ENCODE measurements around the gene CFL2.

CFL2 gene

DNA sequence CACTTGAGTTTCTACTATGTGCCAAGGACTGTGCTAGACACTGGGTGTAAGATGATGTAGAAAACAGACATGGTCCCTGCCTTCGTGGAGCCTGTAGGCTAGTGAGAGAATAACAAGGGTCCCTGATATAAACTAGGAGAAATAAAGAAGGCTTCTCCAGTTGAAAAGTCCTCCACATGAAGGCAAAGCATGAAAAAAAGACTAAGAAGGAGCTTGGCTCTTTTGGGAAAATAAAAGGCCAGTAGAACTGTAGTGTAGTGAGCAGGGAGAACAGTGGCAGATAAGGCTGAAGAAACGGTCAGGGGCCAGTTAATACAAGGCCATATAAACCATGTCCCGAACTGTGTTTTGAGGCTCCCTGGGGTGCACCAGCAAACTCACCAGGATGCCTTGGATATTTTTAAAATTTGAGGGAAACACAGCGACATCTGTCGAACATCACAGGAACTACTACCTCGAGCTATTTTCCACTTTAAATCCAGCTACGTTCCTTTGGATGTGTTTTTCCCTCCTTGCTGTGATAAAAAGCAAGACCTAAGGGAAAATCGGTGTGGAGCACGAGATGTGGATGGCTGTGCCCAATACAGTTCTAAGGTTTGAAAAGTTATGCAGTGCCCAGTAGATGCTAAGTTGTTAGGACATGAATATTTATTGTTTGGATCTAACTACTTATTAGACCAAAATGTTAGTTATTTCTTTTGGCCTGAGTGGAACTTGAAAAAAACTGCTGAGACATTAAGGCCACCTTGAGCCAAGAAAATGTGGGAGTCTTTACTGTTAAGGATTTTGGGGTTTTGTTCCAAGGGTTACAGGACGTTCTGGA lies 8.5 kb upstream of the CFL2 start:
- Histone ChIP-seq H3K36me3 (no peaks in the 10 kb centered on the region), H3K27me3 (no peaks in the 10 kb centered on the region), H3K4me3 (ENCODE audit: low read depth, low read length) (0 out of 2 replicates have a peak overlapping the region, but pooled peaks have one; percentile 19), H3K9me3 (no peaks in the 10 kb centered on the region), H3K4me1 (no peaks in the 10 kb centered on the region)
- peak; percentile 26 for DNase-seq
- TF ChIP-seq, protein P1, sequence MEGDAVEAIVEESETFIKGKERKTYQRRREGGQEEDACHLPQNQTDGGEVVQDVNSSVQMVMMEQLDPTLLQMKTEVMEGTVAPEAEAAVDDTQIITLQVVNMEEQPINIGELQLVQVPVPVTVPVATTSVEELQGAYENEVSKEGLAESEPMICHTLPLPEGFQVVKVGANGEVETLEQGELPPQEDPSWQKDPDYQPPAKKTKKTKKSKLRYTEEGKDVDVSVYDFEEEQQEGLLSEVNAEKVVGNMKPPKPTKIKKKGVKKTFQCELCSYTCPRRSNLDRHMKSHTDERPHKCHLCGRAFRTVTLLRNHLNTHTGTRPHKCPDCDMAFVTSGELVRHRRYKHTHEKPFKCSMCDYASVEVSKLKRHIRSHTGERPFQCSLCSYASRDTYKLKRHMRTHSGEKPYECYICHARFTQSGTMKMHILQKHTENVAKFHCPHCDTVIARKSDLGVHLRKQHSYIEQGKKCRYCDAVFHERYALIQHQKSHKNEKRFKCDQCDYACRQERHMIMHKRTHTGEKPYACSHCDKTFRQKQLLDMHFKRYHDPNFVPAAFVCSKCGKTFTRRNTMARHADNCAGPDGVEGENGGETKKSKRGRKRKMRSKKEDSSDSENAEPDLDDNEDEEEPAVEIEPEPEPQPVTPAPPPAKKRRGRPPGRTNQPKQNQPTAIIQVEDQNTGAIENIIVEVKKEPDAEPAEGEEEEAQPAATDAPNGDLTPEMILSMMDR (IDR thresholded peaks at IDR 0.05; ENCODE audit: low read depth, low read length): peak; percentile 83

DNA sequence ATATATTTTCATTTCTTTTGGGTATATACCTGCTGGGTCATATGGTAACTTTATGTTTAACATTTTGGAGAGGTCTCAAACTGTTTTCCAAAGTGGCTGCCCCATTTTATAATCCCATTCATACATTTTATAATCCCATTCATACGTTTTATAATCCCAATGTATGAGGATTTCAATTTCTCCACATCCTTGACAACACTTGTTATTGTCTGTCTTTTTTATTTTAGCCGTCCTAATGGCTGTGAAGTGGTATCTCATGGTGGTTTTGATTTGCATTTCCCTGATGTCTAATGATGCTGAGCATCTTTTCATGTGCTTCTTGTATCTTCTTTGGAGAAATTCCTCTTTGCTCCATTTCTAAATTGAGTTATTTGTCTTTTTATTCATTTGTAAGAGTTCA lies 6.7 kb upstream of the CFL2 start:
- no peak for DNase-seq
- H3K4me1 ChIP-seq: no peaks in the 10 kb centered on the region
- H3K9me3 ChIP-seq: no peaks in the 10 kb centered on the region
- TF ChIP-seq, protein P1 (IDR thresholded peaks at IDR 0.05; ENCODE audit: low read depth, low read length): no peak
- H3K4me3 ChIP-seq (ENCODE audit: low read depth, low read length): no peak overlapping the region
- H3K36me3 ChIP-seq: no peaks in the 10 kb centered on the region
- no peaks in the 10 kb centered on the region for H3K27me3 ChIP-seq

DNA sequence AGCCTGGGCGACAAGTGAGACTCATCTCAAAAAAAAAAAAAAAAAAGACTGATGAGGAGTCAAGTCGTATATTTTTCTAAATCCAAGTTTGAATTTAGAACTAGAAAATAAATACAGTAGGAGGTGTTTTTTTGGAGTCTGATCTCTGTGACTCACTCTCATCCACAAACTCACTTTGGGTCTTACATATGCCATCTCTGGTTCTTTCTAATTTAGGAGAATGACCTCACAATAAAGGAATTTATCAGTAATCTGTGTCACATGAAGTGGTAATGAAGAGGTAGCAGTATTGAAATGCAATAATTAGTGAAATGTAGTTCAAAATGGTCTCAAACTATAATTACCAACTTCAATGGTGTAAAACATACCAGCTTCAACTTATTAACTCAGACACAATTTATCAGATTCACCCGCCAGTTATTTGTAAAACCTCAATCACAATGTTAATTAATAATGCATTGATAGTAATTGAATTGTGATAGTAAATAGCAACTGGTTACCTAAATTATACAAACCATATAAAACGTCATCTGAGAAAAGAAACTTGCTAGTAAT lies 4.4 kb upstream of the CFL2 start:
- TF ChIP-seq, protein P1 (IDR thresholded peaks at IDR 0.05; ENCODE audit: low read depth, low read length): no peak
- Histone ChIP-seq H3K4me1 (no peaks in the 10 kb centered on the region), H3K4me3 (ENCODE audit: low read depth, low read length) (no peak overlapping the region), H3K27me3 (no peaks in the 10 kb centered on the region), H3K9me3 (no peaks in the 10 kb centered on the region), H3K36me3 (no peaks in the 10 kb centered on the region)
- no peak for DNase-seq

DNA sequence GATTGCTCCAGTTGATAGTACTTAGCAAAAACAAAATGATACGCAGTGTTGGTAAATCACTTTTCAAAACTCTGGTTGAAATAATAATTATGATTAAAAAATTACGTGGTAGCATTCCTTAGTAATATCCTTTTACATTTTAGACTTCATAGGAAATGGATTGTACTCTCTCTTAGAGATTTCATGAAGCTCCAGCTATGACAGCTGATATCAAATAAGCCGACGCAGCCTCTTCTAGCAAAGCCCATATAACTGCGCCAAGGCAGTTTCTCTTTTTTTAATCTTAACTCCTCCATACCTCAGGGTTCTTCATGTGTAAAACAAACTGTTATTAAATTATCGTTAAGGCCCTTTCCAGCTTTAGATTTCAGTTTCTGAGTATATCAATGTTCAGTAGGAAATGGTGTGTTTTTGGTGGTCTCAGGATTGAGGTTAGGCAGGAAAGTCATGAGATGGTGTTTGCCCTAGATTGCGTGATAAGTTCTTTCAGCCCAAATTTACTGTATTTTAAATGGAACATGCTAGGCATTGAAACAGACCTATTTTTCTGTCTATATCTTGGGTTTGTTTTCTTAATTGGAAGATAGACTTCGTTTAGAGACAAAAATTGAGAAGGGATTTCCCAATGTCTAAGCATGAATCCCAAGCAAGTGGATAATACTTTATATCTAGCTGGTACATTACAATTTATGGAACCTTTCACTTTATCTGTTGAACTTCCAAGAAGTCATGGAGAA lies 902 bp upstream of the CFL2 start:
- no peaks in the 10 kb centered on the region for H3K27me3 ChIP-seq
- peak overlapping the region; percentile 97 for H3K4me3 ChIP-seq (ENCODE audit: low read depth, low read length)
- TF ChIP-seq, protein P1 (IDR thresholded peaks at IDR 0.05; ENCODE audit: low read depth, low read length): no peak
- H3K4me1 ChIP-seq: peaks cover 14% of the 10 kb centered on the region
- DNase-seq: no peak
- H3K36me3 ChIP-seq: peaks cover 5% of the 10 kb centered on the region
- H3K9me3 ChIP-seq: no peaks in the 10 kb centered on the region

DNA sequence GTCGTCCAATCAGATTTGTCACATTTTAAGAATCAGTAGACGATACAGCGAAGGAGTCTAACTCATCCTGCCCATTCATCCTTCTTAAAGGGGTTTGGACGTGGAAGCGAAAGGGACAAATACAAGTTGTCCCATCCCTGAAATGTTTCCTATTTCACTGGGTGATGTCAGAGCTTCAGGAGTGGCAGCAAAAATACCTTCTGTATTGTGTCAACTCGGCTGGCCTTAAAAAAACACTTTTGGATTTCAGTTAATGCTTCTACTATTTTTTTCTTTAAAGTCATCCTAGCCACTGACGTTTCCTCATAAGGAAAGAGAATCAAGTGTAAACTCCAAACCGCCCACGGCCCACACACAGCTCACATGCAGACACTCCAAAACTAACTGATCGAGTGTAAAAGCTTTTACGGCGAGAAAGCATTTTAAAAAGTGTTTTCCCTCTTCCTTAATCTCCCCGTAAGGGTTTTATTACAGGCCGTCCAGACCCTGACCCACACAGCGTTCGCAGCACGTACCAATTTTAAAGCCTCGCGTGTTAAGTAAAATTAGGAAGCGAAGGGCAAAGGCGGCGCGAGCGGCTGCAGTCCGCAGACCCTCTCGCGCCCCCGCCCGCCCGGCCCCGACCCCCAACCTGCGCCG lies 593 bp downstream of the CFL2 start:
- peak overlapping the region; percentile 97 for H3K4me3 ChIP-seq (ENCODE audit: low read depth, low read length)
- TF ChIP-seq, protein P1 (IDR thresholded peaks at IDR 0.05; ENCODE audit: low read depth, low read length): no peak
- H3K4me1 ChIP-seq: peaks cover 18% of the 10 kb centered on the region
- no peaks in the 10 kb centered on the region for H3K9me3 ChIP-seq
- no peak for DNase-seq
- H3K27me3 ChIP-seq: no peaks in the 10 kb centered on the region
- H3K36me3 ChIP-seq: peaks cover 5% of the 10 kb centered on the region
